ENCODE data around the gene EXOC2.
"Not testable (repeated sequence)": the region's sequence is repeated elsewhere in the genome, so short reads cannot be mapped to it uniquely, and the experiment has no call there.

EXOC2 gene

GRCh38 chr6:633611-634010, 59.3 kb downstream of the EXOC2 start:
- FAIRE-seq = no peak

DNA sequence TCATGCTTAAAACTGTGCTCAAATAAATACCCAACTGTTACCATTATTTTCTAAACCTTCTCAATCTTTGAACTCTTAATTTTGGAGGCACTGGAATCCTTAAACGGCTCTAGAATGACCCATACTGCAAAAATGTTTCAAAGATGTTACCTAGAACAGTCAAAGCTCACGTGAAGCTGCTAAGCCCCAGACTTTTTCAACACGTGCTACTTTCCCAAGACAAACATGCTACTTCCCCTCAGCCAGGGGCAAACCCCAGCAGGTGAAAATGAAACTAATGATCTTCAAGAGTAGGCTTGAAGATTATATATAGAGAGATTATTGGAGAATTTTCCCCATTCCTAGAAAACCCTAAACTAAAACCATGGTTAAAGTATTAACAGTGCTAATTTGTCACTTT, 64.2 kb downstream of the EXOC2 start:
- no peak for FAIRE-seq

- FAIRE-seq = no peak
Measured at GRCh38 chr6:626236-626635, 66.7 kb downstream of the EXOC2 start.

GRCh38 chr6:624979-625378, 68.0 kb downstream of the EXOC2 start:
- no peak for FAIRE-seq

GRCh38 chr6:622462-622861, 70.5 kb downstream of the EXOC2 start:
- no peak for FAIRE-seq

DNA sequence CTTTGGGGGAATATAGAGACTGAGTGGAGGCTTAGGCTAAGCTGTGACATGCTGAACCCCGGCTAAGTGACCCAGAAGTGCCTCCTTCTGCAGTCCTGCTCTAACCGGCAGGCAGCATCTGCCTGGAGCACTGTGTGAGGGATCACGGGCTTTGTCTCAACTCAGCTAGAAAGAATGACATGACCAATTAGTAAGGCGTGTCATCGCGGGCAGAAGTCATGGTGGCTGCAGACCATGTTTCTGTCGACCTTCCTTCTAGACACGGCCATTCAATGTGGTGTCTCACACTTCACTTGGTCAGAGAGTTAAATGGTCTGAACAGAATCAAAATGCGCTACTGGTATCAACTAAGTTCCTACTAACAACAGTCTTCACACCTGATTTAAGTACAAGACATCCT, 71.0 kb downstream of the EXOC2 start:
- no peak for FAIRE-seq

DNA sequence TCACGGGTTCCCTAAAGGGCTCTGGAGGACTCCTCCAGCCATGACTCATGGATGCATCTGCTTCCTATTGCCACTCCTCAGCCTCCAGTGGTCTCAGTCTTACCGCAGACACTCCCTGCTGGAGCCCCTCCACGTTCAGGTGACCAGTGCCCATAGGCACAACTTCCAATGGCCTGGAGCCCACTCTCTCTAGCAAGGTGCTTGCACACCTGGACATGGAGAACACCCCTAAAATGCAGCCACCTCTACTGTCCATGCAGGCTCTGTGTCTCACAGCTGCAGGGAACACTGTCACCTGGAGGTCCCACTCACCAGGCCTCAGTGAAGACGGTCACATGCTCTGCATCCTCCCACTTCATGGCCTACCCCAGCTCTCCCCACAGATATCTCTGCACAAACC, 72.0 kb downstream of the EXOC2 start:
- no peak for FAIRE-seq

GRCh38 chr6:620166-620565, 72.8 kb downstream of the EXOC2 start:
- FAIRE-seq = no peak

GRCh38 chr6:617456-618100, 75.4 kb downstream of the EXOC2 start:
- FAIRE-seq = no peak

DNA sequence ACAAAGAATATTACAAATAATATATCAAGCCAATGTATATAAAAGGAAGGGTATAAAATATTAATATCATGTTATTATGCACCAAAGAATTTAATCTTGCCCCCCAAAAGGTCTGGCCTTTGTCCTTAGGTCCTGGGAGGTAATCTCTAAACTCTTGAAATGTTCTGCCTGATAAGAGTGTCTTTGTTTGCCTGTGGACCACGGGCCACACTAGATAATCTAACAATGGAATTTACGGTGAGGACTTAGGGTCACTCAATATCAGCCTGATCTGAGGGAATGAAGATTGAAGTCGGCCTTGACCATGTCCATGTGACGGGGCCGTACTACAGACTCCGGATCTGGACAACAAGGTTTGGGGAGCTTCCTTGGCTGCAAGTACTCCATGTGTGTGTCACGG, 79.0 kb downstream of the EXOC2 start:
- no peak for FAIRE-seq

GRCh38 chr6:611928-612327, 81.0 kb downstream of the EXOC2 start:
- no peak for FAIRE-seq

DNA sequence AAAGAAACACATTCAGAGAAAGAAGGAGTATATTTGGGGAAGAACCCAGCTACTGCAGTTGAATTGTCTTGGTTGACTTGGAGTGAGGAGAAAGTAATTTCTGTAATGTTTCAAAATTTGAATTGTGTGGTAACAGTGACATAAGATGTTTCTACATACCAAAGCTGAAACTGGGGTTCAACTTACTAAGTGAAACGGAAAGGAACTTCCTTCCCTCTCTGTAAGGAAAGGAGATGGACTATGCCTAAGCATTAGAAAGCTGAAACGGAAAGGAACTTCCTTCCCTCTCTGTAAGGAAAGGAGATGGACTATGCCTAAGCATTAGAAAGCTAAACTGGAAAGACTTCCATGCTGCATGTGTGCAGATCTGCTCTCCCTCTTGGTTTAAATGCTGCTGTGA, 82.1 kb downstream of the EXOC2 start:
- no peak for FAIRE-seq

- FAIRE-seq = no peak
Measured at GRCh38 chr6:609905-610304, 83.0 kb downstream of the EXOC2 start.

DNA sequence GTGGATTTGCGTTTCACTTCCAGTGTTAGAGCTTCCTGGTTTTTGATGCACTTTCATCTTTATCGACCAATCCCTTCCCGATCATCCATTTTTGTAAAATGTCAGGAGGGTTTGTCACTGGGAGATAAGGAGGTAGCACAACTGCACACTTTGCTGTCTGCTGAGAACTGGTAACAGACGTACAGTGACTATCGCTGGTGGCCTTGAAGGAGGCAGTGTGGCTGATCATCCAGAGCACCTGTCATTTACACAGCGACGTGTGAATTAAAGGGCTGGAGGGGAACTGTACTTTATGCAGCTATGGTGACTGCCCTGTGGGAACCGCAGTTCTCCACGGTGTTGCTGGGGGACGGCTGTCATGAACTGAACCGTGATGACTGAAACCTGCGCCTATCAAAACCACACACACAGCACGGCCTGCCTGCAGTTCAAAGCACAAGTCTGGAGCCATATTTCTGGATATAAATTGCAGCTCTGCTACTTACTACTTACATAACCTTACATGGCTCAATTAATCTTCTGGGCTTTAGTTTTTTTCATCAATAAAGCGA, 86.0 kb downstream of the EXOC2 start:
- FAIRE-seq = no peak

GRCh38 chr6:605895-606294, 87.0 kb downstream of the EXOC2 start:
- not testable (repeated sequence) for FAIRE-seq

DNA sequence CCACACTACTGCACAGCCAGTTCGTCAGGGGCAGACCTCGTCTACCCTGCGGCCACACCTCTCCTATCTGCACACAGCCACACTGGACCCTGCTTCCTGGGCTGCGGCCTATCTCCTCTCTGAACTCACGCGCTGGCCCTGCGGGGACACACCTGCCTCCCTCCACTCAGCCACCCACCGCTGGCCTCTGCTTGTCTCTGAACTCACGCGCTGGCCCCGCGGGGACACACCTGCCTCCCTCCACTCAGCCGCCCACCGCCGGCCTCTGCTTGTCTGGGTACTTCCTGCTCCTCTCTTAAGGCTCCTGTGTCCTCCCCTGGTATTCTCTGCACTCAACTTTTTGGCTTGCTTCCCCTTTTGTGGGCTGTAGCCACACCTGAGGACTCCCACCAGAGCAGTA, 88.4 kb downstream of the EXOC2 start:
- no peak for FAIRE-seq

DNA sequence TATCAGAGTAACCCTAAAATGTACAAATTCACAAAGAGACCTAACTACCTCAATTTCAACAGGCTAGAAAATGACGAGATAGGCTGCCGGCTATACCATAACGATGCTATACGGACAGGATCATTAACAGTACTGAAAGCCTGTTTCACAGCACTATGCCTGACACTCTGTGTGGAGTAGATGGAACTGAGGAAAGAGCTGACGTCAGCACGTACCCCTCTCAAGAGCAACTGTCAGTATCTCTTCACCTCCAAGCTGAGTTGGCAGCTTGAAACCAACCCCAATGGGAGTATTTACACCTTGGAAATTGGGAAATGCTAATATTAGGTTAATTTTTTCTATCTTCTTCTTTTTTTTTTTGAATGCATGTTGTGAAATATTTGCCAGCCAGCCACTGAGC, 89.7 kb downstream of the EXOC2 start:
- no peak for FAIRE-seq

- no peak for FAIRE-seq
Measured at GRCh38 chr6:599576-600448, 93.1 kb downstream of the EXOC2 start.

DNA sequence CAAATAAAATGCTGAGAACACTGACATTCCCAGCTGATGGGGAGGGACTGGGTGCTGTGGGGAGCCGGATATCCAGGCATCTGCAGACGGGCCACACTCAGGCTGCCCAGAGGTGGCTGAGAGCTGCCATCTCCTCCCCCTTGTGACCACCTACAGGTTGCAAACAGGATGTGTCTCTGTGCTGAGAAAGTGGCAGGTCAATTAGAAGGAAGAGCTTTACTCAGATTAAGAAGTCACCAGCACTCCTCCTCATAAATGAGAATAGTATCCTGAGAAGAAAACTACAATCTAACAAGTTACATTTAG, 99.1 kb downstream of the EXOC2 start:
- no peak for FAIRE-seq

DNA sequence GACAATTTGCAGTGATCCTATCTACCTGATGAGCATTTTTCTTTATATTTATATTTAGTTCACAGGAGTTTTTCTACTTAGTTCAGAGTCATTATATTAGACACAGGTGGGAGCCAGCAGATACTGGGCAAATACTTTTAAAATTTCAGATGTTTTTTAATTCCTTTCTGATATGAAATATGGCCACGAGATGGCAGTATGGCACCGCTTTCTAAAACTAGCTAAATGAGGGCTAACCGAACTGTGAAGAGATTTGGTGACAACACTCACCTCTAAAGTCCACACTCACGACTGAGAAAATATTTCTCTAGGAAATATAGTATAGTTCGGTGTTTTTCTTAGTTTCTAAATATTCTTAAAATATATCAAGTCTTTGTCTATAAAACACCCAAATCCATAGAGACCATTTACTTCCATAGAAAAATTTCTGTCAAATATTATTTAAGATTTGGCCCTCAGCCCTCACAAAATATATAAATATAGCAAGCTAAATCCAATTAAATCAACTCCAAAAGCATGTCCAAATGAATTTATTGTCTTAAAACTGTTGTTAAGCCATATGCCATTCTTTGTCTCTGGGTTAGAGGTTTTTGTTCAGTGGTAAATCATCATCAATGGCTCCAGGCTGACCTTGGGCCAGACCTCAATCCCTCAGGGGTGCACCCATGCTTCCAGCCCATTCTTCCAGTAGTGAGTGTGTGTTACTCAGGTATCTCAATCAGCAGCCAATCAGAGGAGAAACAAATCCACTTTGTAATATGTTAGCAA, 99.6 kb downstream of the EXOC2 start:
- peak; percentile 90 for FAIRE-seq

GRCh38 chr6:589090-589489, 103.8 kb downstream of the EXOC2 start:
- no peak for FAIRE-seq

DNA sequence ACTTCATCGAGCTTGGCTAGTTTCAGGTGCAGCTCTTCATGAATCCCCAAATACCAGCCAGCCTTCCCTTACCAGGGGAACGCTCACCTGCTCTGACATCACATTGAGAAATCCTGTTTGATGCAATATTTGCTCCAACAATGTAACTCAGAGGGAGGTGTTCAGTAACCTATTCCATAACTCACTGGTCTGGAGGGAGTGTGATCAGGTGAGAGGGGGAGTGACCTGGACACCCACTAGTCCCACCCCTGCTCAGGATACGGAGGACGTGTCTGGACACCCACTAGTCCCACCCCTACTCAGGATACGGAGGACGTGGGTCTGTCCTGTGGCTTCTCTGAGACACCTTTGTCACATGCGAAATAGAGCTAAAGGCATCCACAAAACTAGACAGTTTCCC, 106.4 kb downstream of the EXOC2 start:
- FAIRE-seq = no peak

GRCh38 chr6:583635-584034, 109.3 kb downstream of the EXOC2 start:
- no peak for FAIRE-seq

- no peak for FAIRE-seq
Measured at GRCh38 chr6:583116-583515, 109.8 kb downstream of the EXOC2 start.
